Measurements from ENCODE around the gene PON3. TPM values are rescaled to one million over a fixed set of nuclear protein-coding genes. Genes with fewer than 3 reads are reported as not detected.

The PON3 gene
- total RNA-seq, 4 donors from 2014 or later, result 4.2 to 11.8 (median 8.6) TPM

DNA sequence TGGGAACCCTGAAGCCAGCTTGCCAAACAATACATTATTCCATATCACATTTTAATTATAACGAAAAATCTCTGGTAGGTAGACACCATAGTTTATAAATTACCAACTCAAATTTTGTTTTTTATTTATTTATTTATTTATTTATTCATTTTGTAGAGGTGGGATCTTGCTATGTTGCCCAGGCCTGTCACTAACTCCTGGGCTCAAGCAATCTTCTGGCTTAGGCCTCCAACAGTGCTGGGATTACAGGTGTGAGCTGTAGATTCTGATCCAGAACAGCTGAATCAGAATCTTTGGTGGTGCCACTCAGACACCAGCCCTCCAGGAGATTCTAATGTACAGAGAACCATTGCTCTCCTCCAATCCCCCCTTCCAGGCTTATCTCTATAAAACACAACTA is 37.0 kb upstream of the PON3 start:
- DNase-seq, result no peak
- Histone ChIP-seq H3K9me3 (no peaks in the 10 kb centered on the region), H3K36me3 (no peaks in the 10 kb centered on the region), H3K4me3 (replicated peaks in 1 of 3) (no peak overlapping the region), H3K27ac (no peak overlapping the region), H3K27me3 (no peaks in the 10 kb centered on the region), H3K4me1 (no peaks in the 10 kb centered on the region)
- TF ChIP-seq POLR2A (IDR thresholded peaks at IDR 0.05), result no peak
- TF ChIP-seq CTCF (IDR thresholded peaks at IDR 0.05), result no peak
- WGBS, 2 donors, result 96 to 97% methylated on average over 1 of the region's 1 CpG
- intact Hi-C loops (cut with DNase I), result no loop called here

DNA sequence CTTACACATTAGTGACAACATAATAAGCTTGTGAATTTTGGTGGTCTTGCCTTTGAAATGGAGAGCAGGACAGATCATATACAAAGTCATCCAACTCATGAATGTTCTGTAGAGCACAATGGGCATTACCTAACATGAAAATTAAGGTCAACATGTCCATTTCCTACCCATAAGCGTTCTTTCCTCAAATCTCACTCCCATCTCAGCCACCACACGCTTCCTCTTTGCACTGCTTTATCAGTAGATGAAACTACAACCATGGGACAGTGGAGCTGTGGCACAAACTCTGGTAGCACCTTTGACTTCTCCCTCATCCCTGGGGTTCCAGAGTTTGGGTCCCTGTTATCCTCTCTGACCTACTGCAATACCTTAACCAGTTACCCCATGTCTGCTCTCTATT is 36.4 kb upstream of the PON3 start:
- 92 to 95% methylated on average over 2 of the region's 2 CpGs for WGBS, 2 donors
- no peaks in the 10 kb centered on the region for H3K36me3 ChIP-seq
- DNase-seq, result no peak
- no peak overlapping the region for H3K27ac ChIP-seq
- intact Hi-C loops (cut with DNase I), result no loop called here
- no peaks in the 10 kb centered on the region for H3K9me3 ChIP-seq
- no peak for TF ChIP-seq CTCF (IDR thresholded peaks at IDR 0.05)
- no peak for TF ChIP-seq POLR2A (IDR thresholded peaks at IDR 0.05)
- H3K4me3 ChIP-seq (replicated peaks in 1 of 3), result no peak overlapping the region
- no peaks in the 10 kb centered on the region for H3K4me1 ChIP-seq
- no peaks in the 10 kb centered on the region for H3K27me3 ChIP-seq

DNA sequence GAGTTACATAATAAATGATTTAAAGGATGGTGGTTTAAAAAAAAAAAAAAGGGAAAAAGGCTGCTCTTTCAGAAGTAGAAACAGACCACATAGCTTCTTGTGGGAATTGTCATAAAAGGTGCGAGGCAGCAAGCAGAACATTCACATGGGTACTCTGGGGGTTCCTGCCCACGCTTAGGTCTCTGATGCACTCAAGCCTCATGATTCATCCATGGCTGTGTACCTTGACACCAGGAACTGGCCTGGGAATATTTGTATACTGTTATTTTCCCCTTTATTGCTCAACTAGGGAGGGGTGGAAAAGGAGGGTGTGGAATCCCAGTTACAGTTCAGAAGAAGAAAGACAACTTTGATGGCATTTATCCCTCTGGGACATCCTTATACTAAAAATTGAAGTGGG is 34.7 kb upstream of the PON3 start:
- no peaks in the 10 kb centered on the region for H3K4me1 ChIP-seq
- no peak for DNase-seq
- H3K9me3 ChIP-seq, result no peaks in the 10 kb centered on the region
- H3K27me3 ChIP-seq, result no peaks in the 10 kb centered on the region
- H3K4me3 ChIP-seq (replicated peaks in 1 of 3), result no peak overlapping the region
- WGBS, 2 donors, result 87 to 94% methylated on average over 2 of the region's 2 CpGs
- intact Hi-C loops (cut with DNase I), result no loop called here
- TF ChIP-seq POLR2A (IDR thresholded peaks at IDR 0.05) (no peak), CTCF (IDR thresholded peaks at IDR 0.05) (no peak)
- H3K36me3 ChIP-seq, result no peaks in the 10 kb centered on the region
- no peak overlapping the region for H3K27ac ChIP-seq

GRCh38 chr7:95429241-95429990 is 33.2 kb upstream of the PON3 start:
- intact Hi-C loops (cut with DNase I), result no loop called here
- no peak for DNase-seq
- Histone ChIP-seq H3K9me3 (no peaks in the 10 kb centered on the region), H3K4me3 (replicated peaks in 1 of 3) (no peak overlapping the region), H3K4me1 (no peaks in the 10 kb centered on the region), H3K27me3 (no peaks in the 10 kb centered on the region), H3K27ac (no peak overlapping the region), H3K36me3 (no peaks in the 10 kb centered on the region)
- TF ChIP-seq POLR2A (IDR thresholded peaks at IDR 0.05) (no peak), CTCF (IDR thresholded peaks at IDR 0.05) (no peak)
- WGBS, 2 donors, result 79 to 88% methylated on average over 5 of the region's 5 CpGs

DNA sequence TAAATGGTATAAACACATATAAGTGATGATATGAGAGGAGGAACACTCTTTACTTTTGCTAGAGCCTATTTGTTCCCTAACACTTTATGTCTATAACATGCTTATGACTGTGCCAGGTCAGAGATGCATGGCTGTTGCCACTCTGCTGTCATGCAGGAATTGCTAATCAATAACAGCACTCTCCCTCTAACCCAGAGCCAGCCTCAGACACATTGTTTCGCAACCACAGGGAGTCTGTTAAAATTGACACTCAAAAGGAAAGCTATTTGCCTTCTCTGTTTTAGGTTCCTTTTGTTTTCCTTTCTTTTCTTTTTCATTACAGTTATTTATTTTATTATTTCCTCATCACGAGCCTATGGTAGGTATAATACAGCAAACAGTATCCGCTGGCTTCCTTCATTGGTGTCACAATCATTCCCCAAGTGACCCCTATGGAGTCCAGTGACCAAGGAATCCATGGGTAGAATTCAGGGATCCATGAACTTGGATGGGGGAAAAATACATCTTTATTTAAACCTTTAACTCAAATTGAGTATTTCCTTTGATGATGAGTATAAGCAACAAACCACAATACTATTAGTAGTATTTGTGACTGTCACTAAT is 31.8 kb upstream of the PON3 start:
- Histone ChIP-seq H3K27ac (no peak overlapping the region), H3K4me3 (replicated peaks in 1 of 3) (no peak overlapping the region), H3K27me3 (no peaks in the 10 kb centered on the region), H3K4me1 (no peaks in the 10 kb centered on the region), H3K9me3 (no peaks in the 10 kb centered on the region), H3K36me3 (no peaks in the 10 kb centered on the region)
- intact Hi-C loops (cut with DNase I), result no loop called here
- no peak for DNase-seq
- TF ChIP-seq CTCF (IDR thresholded peaks at IDR 0.05) (no peak), POLR2A (IDR thresholded peaks at IDR 0.05) (no peak)
- WGBS, 2 donors, result 91 to 99% methylated on average over 3 of the region's 3 CpGs
